Forelimb muscle (tissue), 1 donor: ENCODE results near the gene XPO4. TPM values are rescaled to one million over a fixed set of nuclear protein-coding genes. Genes with fewer than 3 reads are reported as not detected.
"Not testable (repeated sequence)": the region's sequence is repeated elsewhere in the genome, so short reads cannot be mapped to it uniquely, and the experiment has no call there.

Experiments used
- DNase-seq: peaks from one replicate; pipeline ENCODE4 v3.0.0-alpha.2; 2013; ENCODE audit warnings: low read depth
- polyA plus RNA-seq: library from polyadenylated mRNA; unstranded; fragments of 120-200 nt; gene quantifications from one replicate; pipeline ENCODE4 v1.2.1, GENCODE V29; 2013; ENCODE audit not compliant: insufficient read length

The XPO4 gene
- polyA plus RNA-seq, 1 donor, result 23.9 TPM

DNA sequence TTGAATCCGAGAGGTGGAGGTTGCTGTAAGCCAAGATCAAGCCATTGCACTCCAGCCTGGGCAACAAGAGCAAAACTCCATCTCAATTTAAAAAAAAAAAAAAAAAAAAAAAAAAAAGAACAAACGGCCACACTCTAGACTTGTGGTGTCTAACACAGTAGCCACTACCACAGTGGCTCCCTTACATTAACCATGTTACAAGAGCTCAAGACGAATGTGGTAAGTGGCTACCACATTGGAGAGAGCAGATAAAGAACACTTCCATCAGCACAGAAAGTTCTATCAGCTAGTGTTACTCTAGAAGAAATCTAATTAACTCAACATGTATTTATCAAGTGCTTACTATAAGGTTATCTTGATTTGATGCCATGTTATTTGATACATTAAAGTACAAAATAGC is 11.5 kb downstream of the XPO4 start:
- DNase-seq, result no peak

- DNase-seq, result not testable (repeated sequence)
These were observed 12.0 kb downstream of the XPO4 start for GRCh38 chr13:20890540-20890939.

DNA sequence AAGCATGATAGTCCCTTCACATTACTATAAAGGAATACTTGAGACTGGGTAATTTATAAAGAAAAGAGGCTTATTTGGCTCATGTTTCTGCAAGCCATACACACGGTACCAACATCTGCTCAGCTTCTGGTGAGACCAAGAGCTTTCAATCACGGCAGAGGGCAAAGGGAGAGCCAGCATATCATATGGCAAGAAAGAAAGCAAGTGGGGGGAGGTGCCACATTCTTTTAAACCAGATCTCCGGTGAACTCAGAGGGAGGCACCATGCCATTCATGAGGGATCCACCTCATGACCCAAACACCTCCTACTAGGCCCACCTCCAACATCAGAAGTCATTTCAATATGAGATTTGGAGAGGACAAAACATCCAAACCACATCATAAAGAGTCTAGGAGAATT is 20.3 kb downstream of the XPO4 start:
- no peak for DNase-seq

DNA sequence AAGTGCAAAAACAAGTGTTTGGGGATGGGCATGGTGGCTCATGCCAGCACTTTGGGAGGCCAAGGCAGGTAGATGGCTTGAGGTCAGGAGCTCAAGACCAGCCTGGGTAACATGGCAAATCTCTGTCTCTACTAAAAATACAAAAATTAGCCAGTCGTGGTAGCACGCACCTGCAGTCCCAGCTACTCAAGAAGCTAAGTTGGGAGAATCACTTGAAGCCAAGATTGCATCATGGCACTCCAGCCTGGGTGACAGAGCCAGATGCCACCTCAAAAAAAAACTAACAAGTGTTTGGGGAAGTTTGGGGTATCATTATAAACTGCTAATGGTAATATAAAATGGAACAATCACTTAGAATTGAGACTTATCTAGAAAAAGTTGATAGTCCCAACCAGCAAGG is 24.6 kb downstream of the XPO4 start:
- DNase-seq, result no peak

GRCh38 chr13:20876802-20877201 is 25.7 kb downstream of the XPO4 start:
- DNase-seq, result not testable (repeated sequence)

GRCh38 chr13:20874439-20874838 is 28.1 kb downstream of the XPO4 start:
- not testable (repeated sequence) for DNase-seq

DNA sequence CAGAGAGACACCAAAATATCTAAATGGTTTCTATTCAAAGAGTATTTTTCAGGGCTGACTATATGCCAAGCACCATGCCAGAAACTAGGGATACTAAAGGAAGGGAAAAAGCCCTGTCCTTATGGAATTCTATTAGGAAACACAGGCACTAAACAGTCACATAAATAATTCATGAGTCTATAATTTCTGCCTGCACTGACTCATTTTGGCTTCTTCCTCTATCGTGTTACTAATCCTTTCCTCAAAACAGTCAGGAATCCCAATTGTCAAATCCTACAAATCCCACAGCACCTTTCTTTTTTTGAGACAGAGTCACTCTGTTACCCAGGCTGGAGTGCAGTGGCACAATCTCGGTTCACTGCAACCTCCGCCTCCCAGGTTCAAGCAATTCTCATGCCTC is 29.2 kb downstream of the XPO4 start:
- no peak for DNase-seq

DNA sequence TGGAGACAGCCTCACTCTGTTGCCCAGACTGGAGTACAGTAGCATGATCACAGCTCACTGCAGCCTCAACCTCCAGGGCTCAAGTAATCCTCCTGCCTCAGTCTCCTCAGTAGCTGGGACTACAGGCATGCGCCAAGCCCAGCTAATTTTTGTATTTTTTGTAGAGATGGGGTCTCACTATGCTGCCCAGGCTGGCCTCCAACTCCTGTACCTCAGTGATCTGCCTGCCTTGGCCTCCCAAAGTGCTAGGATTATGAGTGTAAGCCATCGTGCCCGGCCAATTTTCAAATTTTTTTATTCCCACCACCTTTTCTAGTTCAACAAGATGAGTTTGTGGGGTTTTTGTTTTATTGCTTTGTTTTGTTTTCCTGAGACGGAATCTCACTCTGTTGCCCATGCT is 31.7 kb downstream of the XPO4 start:
- no peak for DNase-seq

DNA sequence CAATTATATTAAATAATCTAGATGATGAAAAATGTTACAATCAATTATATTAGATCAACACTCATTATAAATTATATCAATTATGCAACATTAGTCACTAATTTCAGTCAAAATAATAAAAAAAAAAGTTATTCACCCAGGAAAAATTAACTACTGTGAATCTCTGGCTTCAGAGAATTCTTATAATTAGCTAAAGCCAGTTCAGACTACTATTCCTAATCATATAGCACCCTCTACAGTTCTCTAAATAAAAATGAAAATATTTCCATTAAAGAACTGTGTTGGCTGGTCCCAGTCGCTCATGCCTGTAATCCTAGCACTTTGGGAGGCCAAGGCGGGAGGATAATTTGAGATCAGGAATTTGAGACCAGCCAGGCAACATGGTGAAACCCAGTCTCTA is 33.0 kb downstream of the XPO4 start:
- DNase-seq, result no peak

- no peak for DNase-seq
These were observed 35.1 kb downstream of the XPO4 start for GRCh38 chr13:20867408-20867807.

DNA sequence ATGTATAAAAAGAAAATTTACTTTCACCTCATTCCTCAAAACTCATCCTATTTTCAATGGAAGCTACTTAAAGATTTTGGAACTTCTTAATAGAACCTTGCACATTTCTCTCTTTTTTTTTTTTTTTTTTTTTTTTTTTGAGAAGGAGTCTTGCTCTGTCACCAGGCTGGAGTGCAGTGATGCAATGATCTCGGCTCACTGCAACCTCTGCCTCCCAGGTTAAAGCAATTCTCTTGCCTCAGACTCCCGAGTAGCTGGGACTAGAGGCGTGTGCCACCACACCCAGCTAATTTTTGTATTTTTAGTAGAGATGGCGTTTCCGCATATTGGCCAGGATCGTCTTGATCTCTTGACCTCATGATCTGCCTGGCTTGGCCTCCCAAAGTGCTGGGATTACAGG is 40.9 kb downstream of the XPO4 start:
- DNase-seq, result not testable (repeated sequence)

- DNase-seq, result no peak
These were observed 41.7 kb downstream of the XPO4 start for GRCh38 chr13:20860844-20861243.

DNA sequence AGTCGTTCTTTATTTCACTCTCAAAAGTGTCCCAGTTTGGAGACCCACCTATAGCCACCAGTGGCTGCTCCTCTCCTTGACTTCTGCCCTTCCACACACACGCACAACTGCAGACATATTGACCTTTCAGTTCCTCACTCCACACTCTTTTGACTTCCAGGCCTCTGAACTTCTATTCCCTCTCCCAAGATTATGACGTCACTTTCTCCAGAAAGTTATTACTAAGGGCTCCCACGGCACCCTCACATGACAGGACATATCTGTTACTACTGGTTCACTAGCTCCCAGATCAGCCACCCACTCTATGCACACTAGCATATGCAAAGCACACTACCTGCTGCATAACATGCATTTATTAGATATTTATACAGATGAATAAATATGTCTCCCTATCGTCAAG is 45.9 kb downstream of the XPO4 start:
- DNase-seq, result no peak

DNA sequence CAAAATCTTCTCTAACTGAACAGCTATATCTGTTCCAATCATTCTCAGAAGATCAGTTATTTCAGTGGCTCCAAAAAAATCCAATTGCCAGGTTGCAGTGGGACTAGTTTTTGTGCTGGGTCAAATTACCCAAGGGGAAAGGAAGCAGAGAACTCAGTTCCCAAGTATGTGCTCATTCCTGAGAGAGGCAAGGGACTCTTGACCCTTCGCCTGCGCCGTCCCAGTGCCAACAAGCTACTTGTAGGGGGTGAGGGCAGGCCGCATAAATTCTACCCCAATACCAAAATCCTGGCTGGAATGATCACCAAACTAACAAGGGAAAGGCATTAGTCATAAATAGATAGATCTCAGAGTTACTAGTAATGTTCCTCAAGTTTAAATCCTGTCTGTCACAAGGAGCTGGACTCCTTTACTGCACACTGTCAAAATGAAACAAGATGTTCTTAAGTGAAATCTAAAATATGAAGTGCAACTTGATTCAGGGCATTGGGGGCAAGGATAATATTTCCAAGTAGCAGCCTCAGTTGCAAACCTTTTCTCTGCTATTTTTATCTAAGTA is 50.6 kb downstream of the XPO4 start:
- DNase-seq, result no peak

DNA sequence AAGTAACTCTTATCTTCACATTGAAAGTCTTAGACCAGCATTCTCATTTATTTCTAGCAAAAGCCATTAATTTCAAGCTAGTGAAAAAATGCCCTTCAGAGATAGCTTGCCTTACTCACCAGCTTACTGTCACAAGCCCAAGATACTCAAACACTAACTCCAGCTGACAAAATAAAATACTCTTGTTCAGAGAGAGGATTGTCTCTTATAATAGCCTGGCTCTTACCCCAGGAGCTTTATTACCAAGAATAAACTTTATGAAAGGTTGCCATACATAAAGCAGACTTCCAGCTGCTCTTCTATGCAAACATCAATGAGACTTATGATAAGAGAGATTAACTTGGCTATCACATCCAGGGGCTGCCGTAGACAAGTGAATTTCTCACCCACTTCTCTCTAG is 53.6 kb downstream of the XPO4 start:
- DNase-seq, result no peak

DNA sequence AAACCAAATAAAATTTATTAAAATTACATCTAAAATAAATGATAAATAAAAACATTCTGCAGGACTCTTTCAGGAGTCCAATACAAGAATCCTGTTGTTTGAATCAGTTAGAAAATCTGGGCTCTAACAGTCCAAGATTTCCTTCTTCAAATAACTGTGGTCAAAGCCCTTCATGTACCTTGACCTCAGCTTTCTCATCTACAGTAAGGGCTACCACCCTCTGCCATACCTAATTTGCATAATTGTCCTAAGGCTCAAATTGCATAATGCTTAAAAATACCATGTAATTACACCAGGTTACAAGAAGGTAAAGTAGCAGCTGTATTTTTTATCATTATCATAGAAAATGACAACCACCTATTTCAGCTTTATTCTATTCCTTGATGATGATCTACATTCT is 54.3 kb downstream of the XPO4 start:
- DNase-seq, result no peak

DNA sequence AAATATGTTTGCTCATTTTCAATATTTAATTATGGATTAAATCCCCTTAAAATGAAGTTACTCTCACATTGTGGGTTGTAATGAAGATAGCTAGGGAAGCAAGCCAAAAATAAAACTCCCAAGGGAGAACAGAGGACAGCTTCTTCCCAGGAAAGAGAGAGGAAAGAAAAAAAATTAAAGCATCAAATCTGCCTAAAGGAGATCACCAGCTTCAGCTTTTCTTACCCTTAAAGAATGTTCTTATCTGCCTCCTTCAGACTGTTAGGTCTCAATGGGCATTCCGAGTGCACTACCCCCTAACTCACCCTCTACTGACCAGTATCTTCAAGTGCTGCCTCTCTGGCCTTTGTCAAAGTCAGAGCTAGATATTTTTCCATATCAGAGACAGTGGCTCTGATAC is 55.2 kb downstream of the XPO4 start:
- DNase-seq, result no peak

GRCh38 chr13:20843166-20843565 is 59.4 kb downstream of the XPO4 start:
- DNase-seq, result peak; percentile 52

DNA sequence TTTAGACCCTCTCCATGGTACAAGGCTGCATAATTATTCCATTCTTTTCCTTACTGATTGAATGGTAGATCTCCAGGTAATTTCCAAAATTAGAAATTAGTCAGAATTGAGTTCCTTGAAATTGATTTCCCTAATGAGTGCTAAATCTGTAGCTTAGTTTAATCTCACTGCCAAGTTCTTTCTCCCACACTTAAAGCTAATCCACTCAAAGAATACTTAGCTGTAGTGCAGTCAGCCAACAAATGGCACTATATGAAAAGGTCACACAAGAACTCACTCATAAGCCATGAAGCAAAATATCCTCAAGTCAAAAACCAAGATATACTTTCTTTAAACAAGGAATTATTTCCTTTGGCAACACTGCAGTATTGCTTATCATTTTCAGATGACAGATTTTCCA is 62.0 kb downstream of the XPO4 start:
- DNase-seq, result no peak

DNA sequence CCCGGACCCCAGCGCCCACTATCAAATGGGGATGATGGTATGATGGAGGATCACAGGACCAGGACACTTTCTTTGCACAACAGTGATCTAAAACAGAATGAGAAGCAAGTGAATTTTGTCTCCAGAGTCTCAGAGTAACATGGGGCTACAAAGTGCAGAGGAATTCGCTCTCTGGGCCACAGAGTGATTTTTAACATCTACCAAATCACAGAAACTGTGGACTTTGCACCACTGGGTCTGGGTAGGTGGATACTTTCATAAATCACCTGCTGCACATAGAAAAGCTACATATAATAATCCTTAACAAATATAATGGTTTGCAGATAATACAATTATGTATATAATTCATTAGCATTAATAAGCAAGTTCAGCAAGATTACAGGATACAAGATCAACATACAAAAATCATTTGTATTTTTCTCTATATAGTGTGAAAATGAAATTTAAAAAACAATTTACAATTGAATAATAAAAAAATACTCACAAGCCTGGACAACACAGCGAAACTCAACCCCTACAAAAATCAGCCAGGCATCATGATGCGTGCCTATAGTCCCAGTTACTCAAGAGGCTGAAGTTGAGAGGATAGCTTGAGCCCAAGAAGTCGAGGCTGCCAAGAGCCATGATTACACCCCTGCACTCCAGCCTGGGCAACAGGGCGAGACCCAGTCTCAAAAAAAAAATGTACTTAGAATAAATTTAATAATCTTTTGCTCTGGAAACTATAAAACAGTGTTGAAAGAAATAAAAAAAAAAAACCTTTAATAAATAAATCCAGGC is 68.5 kb downstream of the XPO4 start:
- no peak for DNase-seq

- DNase-seq, result no peak
These were observed 69.7 kb downstream of the XPO4 start for GRCh38 chr13:20832861-20833260.

GRCh38 chr13:20831933-20832332 is 70.6 kb downstream of the XPO4 start:
- no peak for DNase-seq

- DNase-seq, result no peak
These were observed 71.3 kb downstream of the XPO4 start for GRCh38 chr13:20831254-20831653.
